GM21786 (cell line): Measurements from ENCODE around the gene PXMP2.

ENCODE experiments used
- ATAC-seq: cut with Tn5 transposase; IDR thresholded peaks from one replicate; pipeline ENCODE4 v1.9.1; 2021; ENCODE audit not compliant: unreplicated experiment

Gene PXMP2

GRCh38 chr12:132720606-132721345, 33.4 kb downstream of the PXMP2 start:
- ATAC-seq, result no peak

GRCh38 chr12:132723015-132723763, 35.8 kb downstream of the PXMP2 start:
- no peak for ATAC-seq

GRCh38 chr12:132723764-132724140, 36.4 kb downstream of the PXMP2 start:
- no peak for ATAC-seq

GRCh38 chr12:132724506-132725241, 37.3 kb downstream of the PXMP2 start:
- no peak for ATAC-seq

- ATAC-seq, result no peak
Observed at GRCh38 chr12:132726386-132726785, 39.0 kb downstream of the PXMP2 start.

- no peak for ATAC-seq
Observed at GRCh38 chr12:132727091-132727794, 39.9 kb downstream of the PXMP2 start.

GRCh38 chr12:132728502-132728901, 41.1 kb downstream of the PXMP2 start:
- no peak for ATAC-seq

GRCh38 chr12:132729541-132730320, 42.3 kb downstream of the PXMP2 start:
- no peak for ATAC-seq

GRCh38 chr12:132730353-132730752, 43.0 kb downstream of the PXMP2 start:
- ATAC-seq, result no peak

GRCh38 chr12:132731574-132731973, 44.2 kb downstream of the PXMP2 start:
- ATAC-seq, result no peak

- ATAC-seq, result no peak
Observed at GRCh38 chr12:132734206-132734605, 46.8 kb downstream of the PXMP2 start.

GRCh38 chr12:132735496-132735895, 48.1 kb downstream of the PXMP2 start:
- no peak for ATAC-seq

- no peak for ATAC-seq
Observed at GRCh38 chr12:132736378-132736777, 49.0 kb downstream of the PXMP2 start.

GRCh38 chr12:132736913-132737312, 49.5 kb downstream of the PXMP2 start:
- no peak for ATAC-seq

GRCh38 chr12:132739600-132740312, 52.4 kb downstream of the PXMP2 start:
- no peak for ATAC-seq

- ATAC-seq, result no peak
Observed at GRCh38 chr12:132740313-132740646, 52.9 kb downstream of the PXMP2 start.

GRCh38 chr12:132740652-132741051, 53.3 kb downstream of the PXMP2 start:
- ATAC-seq, result no peak

- no peak for ATAC-seq
Observed at GRCh38 chr12:132741620-132742019, 54.2 kb downstream of the PXMP2 start.

- ATAC-seq, result no peak
Observed at GRCh38 chr12:132743831-132744230, 56.4 kb downstream of the PXMP2 start.

GRCh38 chr12:132746613-132747012, 59.2 kb downstream of the PXMP2 start:
- no peak for ATAC-seq
